H1 (cell line): Measurements from ENCODE around the gene ELMO1. TPM values are rescaled to one million over a fixed set of nuclear protein-coding genes. Genes with fewer than 3 reads are reported as not detected.

ENCODE experiments used
- CTCF ChIA-PET: fragments of 300-600 bp; sonication (Branson Sonifier 250); formaldehyde crosslinking; loops from one replicate; lab custom pipeline; 2021; ENCODE audit not compliant: partially characterized antibody; lab: Charles Lee
- POLR2A ChIA-PET: fragments of 300-600 bp; sonication (Branson Sonifier 250); formaldehyde crosslinking; loops from one replicate; lab custom pipeline; 2021; ENCODE audit warnings: inconsistent platforms; ENCODE audit not compliant: partially characterized antibody; lab: Charles Lee
- DNase-seq, 2 experiments: peaks; one replicate each; pipeline versions ENCODE4 v3.0.0 to v3.0.0-alpha.2; 2010 to 2022; ENCODE audit warnings: low spot score in 2 of 2, low read depth in 1 of 2, mixed read lengths in 1 of 2
- FAIRE-seq: peaks from 2 replicates; lab custom pipeline; 2011; peaks lifted over from hg19 to GRCh38; lab: Jason Lieb, UNC
- H2AFZ ChIP-seq: 2 replicates; pipeline ENCODE4 v1.8.1; 2012; ENCODE audit warnings: low read length, inconsistent platforms
- H2AK5ac ChIP-seq: 2 replicates; pipeline ENCODE4 v1.6.1; 2013; ENCODE audit warnings: low read depth, low read length
- H2BK120ac ChIP-seq: replicated peaks from 2 replicates; pipeline ENCODE3; 2013; ENCODE audit warnings: low read depth, low read length, inconsistent platforms
- H2BK12ac ChIP-seq: 2 replicates; pipeline ENCODE4 v1.6.1; 2013; ENCODE audit warnings: low read depth, low read length
- H2BK15ac ChIP-seq: 2 replicates; pipeline ENCODE4 v1.6.1; 2013; ENCODE audit warnings: low read length
- H2BK20ac ChIP-seq: 2 replicates; pipeline ENCODE4 v1.6.1; 2013; ENCODE audit warnings: low read length
- H2BK5ac ChIP-seq: 2 replicates; pipeline ENCODE4 v1.6.1; 2013; ENCODE audit warnings: low read depth, low read length
- H3K14ac ChIP-seq: 2 replicates; pipeline ENCODE4 v1.6.1; 2013; ENCODE audit warnings: inconsistent platforms; ENCODE audit not compliant: insufficient read length
- H3K18ac ChIP-seq: 2 replicates; pipeline ENCODE4 v1.6.1; 2013; ENCODE audit warnings: low read length; ENCODE audit errors: extremely low read depth
- H3K23ac ChIP-seq: 2 replicates; pipeline ENCODE4 v1.6.1; 2013; ENCODE audit warnings: inconsistent platforms; ENCODE audit not compliant: insufficient read length
- H3K23me2 ChIP-seq: 2 replicates; pipeline ENCODE4 v1.6.1; 2013; ENCODE audit warnings: low read depth, low read length
- H3K27ac ChIP-seq: 2 replicates; pipeline ENCODE4 v1.6.1; 2011; ENCODE audit warnings: low read depth, low read length, inconsistent platforms
- H3K27me3 ChIP-seq, 4 experiments: replicated peaks in 1 of 4; 1 replicate in 1 of 4; 2 replicates in 3 of 4; pipeline versions ENCODE4 v1.6.1 to v1.8.1; 2011 to 2013; ENCODE audit warnings: low read length in 3 of 4, mild to moderate bottlenecking in 3 of 4, inconsistent platforms in 2 of 4, mixed read lengths in 2 of 4, moderate library complexity in 1 of 4; ENCODE audit not compliant: control insufficient read depth in 3 of 4, insufficient read depth in 3 of 4; ENCODE audit errors: extremely low read depth in 1 of 4
- H3K36me3 ChIP-seq, 4 experiments: 2 replicates each; pipeline versions ENCODE4 v1.6.1 to v1.8.1; 2011 to 2013; ENCODE audit warnings: mild to moderate bottlenecking in 4 of 4, low read length in 3 of 4, moderate library complexity in 2 of 4, control low read depth in 1 of 4, inconsistent platforms in 1 of 4; ENCODE audit not compliant: insufficient read depth in 4 of 4, control insufficient read depth in 2 of 4
- H3K4ac ChIP-seq: replicated peaks from 2 replicates; pipeline ENCODE3; 2013; ENCODE audit warnings: low read length, low read depth, mixed read lengths, inconsistent platforms; ENCODE audit not compliant: insufficient read length
- H3K4me1 ChIP-seq, 4 experiments: replicated peaks in 1 of 4; 1 replicate in 1 of 4; 2 replicates in 3 of 4; pipeline versions ENCODE4 v1.6.1 to v1.8.1; 2011 to 2013; ENCODE audit warnings: low read length in 3 of 4, inconsistent platforms in 2 of 4, mixed read lengths in 1 of 4; ENCODE audit not compliant: insufficient read depth in 4 of 4, control insufficient read depth in 3 of 4
- H3K4me2 ChIP-seq, 2 experiments: 2 replicates each; pipeline versions ENCODE4 v1.6.1 to v1.8.1; 2011 to 2013; ENCODE audit warnings: low read depth in 2 of 2, low read length in 2 of 2, control low read depth in 1 of 2, inconsistent platforms in 1 of 2, mild to moderate bottlenecking in 1 of 2; ENCODE audit not compliant: insufficient read depth in 1 of 2
- H3K4me3 ChIP-seq, 4 experiments: fragments of 200-600, 300-600 bp in 1 of 4; sonication (generic), shearing (Covaris generic), sonication (Bioruptor Twin) in 1 of 4; 2 replicates each; pipeline versions ENCODE4 v1.5.1 to v1.8.1; 2011 to 2016; ENCODE audit warnings: low read length in 4 of 4, low read depth in 3 of 4, control low read depth in 2 of 4, inconsistent platforms in 2 of 4, mild to moderate bottlenecking in 2 of 4, mixed read lengths in 1 of 4, moderate library complexity in 1 of 4; ENCODE audit not compliant: insufficient read depth in 2 of 4; ENCODE audit errors: extremely low read depth in 1 of 4
- H3K56ac ChIP-seq: replicated peaks from 2 replicates; pipeline ENCODE3; 2013; ENCODE audit warnings: low read depth, mild to moderate bottlenecking, mixed read lengths, low read length, inconsistent platforms; ENCODE audit not compliant: insufficient read length
- H3K79me1 ChIP-seq: 2 replicates; pipeline ENCODE4 v1.6.1; 2013; ENCODE audit warnings: low read depth, low read length, control low read depth
- H3K79me2 ChIP-seq, 2 experiments: 2 replicates each; pipeline versions ENCODE4 v1.6.1 to v1.8.1; 2012 to 2013; ENCODE audit warnings: low read length in 2 of 2, mild to moderate bottlenecking in 2 of 2, inconsistent platforms in 1 of 2; ENCODE audit not compliant: insufficient read depth in 2 of 2, control insufficient read depth in 1 of 2
- H3K9ac ChIP-seq, 4 experiments: replicated peaks in 1 of 4; 1 replicate in 1 of 4; 2 replicates in 3 of 4; pipeline versions ENCODE4 v1.6.1 to v1.8.1; 2011 to 2013; ENCODE audit warnings: low read depth in 3 of 4, low read length in 3 of 4, control low read depth in 2 of 4, mild to moderate bottlenecking in 2 of 4, moderate library complexity in 2 of 4, inconsistent platforms in 1 of 4; ENCODE audit errors: extremely low read depth in 1 of 4
- H3K9me3 ChIP-seq, 2 experiments: 2 replicates each; pipeline versions ENCODE4 v1.6.1 to v1.8.1; 2012 to 2013; ENCODE audit warnings: mild to moderate bottlenecking in 2 of 2, moderate library complexity in 2 of 2, control low read depth in 1 of 2, inconsistent platforms in 1 of 2, low read depth in 1 of 2, low read length in 1 of 2, mixed read lengths in 1 of 2; ENCODE audit not compliant: insufficient read depth in 2 of 2
- H4K20me1 ChIP-seq, 2 experiments: replicated peaks in 1 of 2; 2 replicates each; pipeline versions ENCODE3 to v1.8.1; 2011 to 2013; ENCODE audit warnings: inconsistent platforms in 2 of 2, low read length in 2 of 2, mild to moderate bottlenecking in 1 of 2; ENCODE audit not compliant: insufficient read depth in 2 of 2, control insufficient read depth in 1 of 2
- H4K5ac ChIP-seq: 2 replicates; pipeline ENCODE4 v1.6.1; 2013; ENCODE audit warnings: low read length, low read depth, mixed read lengths, inconsistent platforms; ENCODE audit not compliant: insufficient read length
- H4K8ac ChIP-seq: 2 replicates; pipeline ENCODE4 v1.8.0; 2013; ENCODE audit warnings: mild to moderate bottlenecking, moderate library complexity, low read length, inconsistent platforms; ENCODE audit not compliant: insufficient read depth; ENCODE audit errors: extremely low read depth
- H4K91ac ChIP-seq: replicated peaks from 2 replicates; pipeline ENCODE3; 2013; ENCODE audit warnings: low read length, mixed read lengths, inconsistent platforms; ENCODE audit not compliant: insufficient read length
- ASH2L ChIP-seq: fragments of 200-600, 300-600 bp; sonication (generic); IDR thresholded peaks from one replicate; pipeline ENCODE4 v1.7.1; 2017; ENCODE audit warnings: low read length
- CBX8 ChIP-seq: fragments of 300-800, 300-1000 bp; sonication (generic); IDR thresholded peaks from 2 replicates; pipeline ENCODE4 v1.7.1; 2016; ENCODE audit warnings: low read depth, low read length, borderline replicate concordance
- CREB1 ChIP-seq: IDR thresholded peaks from 2 replicates; pipeline ENCODE4 v1.6.1; 2012; ENCODE audit warnings: inconsistent platforms
- EGR1 ChIP-seq: IDR thresholded peaks from 2 replicates; pipeline ENCODE4 v1.6.1; 2011; ENCODE audit warnings: low read depth, low read length, borderline replicate concordance
- HDAC6 ChIP-seq: IDR thresholded peaks from one replicate; pipeline ENCODE4 v1.7.1; 2012; ENCODE audit warnings: low read depth, mild to moderate bottlenecking, inconsistent platforms, low read length, moderate library complexity
- NANOG ChIP-seq: IDR thresholded peaks from 2 replicates; pipeline ENCODE4 v1.6.1; 2011; ENCODE audit warnings: low read length, low read depth, mild to moderate bottlenecking, inconsistent platforms; ENCODE audit not compliant: insufficient read depth, poor library complexity, severe bottlenecking
- NRF1 ChIP-seq: IDR thresholded peaks from 2 replicates; pipeline ENCODE4 v1.6.1; 2011; ENCODE audit warnings: mild to moderate bottlenecking, low read depth, low read length, improper control_type of control experiment
- POLR2AphosphoS5 ChIP-seq: IDR thresholded peaks from 2 replicates; pipeline ENCODE4 v1.6.1; 2011; ENCODE audit warnings: low read depth, low read length
- SP1 ChIP-seq: IDR thresholded peaks from 2 replicates; pipeline ENCODE4 v1.6.1; 2011; ENCODE audit warnings: low read depth, low read length
- SP4 ChIP-seq: IDR thresholded peaks from 2 replicates; pipeline ENCODE4 v1.6.1; 2012; ENCODE audit warnings: low read length, inconsistent platforms
- SRF ChIP-seq: IDR thresholded peaks from 2 replicates; pipeline ENCODE4 v1.6.1; 2011; ENCODE audit warnings: mild to moderate bottlenecking, low read depth, low read length, moderate library complexity
- TAF1 ChIP-seq: IDR thresholded peaks from 2 replicates; pipeline ENCODE4 v1.6.1; 2011; ENCODE audit warnings: mild to moderate bottlenecking, low read depth, low read length
- TBP ChIP-seq: IDR thresholded peaks from 2 replicates; pipeline ENCODE4 v1.6.1; 2011; ENCODE audit warnings: low read depth, low read length, improper control_type of control experiment
- YY1 ChIP-seq: IDR thresholded peaks from 2 replicates; pipeline ENCODE4 v1.6.1; 2011; ENCODE audit warnings: low read depth, mild to moderate bottlenecking, low read length
- WGBS, 2 experiments: shearing (Covaris generic) in 1 of 2; methylation state at CpG; one replicate each; pipeline versions ENCODE4 v1.1.6 to v1.1.7; 2013 to 2015; ENCODE audit warnings: low lambda C conversion rate in 2 of 2, mixed read lengths in 2 of 2, inconsistent platforms in 1 of 2, low coverage in 1 of 2, missing lambda C conversion rate in 1 of 2; ENCODE audit not compliant: insufficient replicate concordance in 2 of 2, insufficient coverage in 1 of 2, insufficient read length in 1 of 2; ENCODE audit errors: extremely low coverage in 1 of 2, missing lambda C conversion rate in 1 of 2; 5-methylcytosine and 5-hydroxymethylcytosine counted together
- polyA plus RNA-seq, 7 experiments: library from polyadenylated mRNA; depleted of rRNA in 3 of 7; stranded (reverse) in 5 of 7; unstranded in 2 of 7; fragments of >200 nt in 5 of 7; fragments of 200-250 nt in 2 of 7; gene quantifications; 1 replicate in 5 of 7; 2 replicates in 1 of 7; 4 replicates in 1 of 7; pipeline versions ENCODE4 v1.2.1 to v1.2.3, GENCODE V29; 2011 to 2013; ENCODE audit warnings: missing spikeins in 2 of 7, mixed read lengths in 2 of 7
- total RNA-seq: library from RNA; stranded (reverse); fragmentation: NEBNext Ultra II Directional; extraction: Animal tissue kit (Norgen Biotek cat#: 25700); gene quantifications from 2 replicates; pipeline ENCODE4 v1.2.1, GENCODE V29; 2021
- TF ChIP-seq, protein P1 (sequence below): IDR thresholded peaks from 2 replicates; pipeline ENCODE4 v1.6.1; 2012; ENCODE audit warnings: inconsistent platforms

The ELMO1 gene
- total and polyA plus RNA-seq, 2 of the 8 experiments (the other 6 are each of a cell fraction or from before 2014, with no cell fraction given): 18.4 to 21.0 TPM

GRCh38 chr7:37356911-37357636 lies 91.6 kb downstream of the ELMO1 start:
- no peaks in the 10 kb centered on the region for H3K23me2 ChIP-seq
- no peaks in the 10 kb centered on the region for H3K9me3 ChIP-seq
- H4K91ac ChIP-seq: no peak overlapping the region
- H3K4me2 ChIP-seq: no peak overlapping the region
- FAIRE-seq (no peak), DNase-seq (no peak)
- H2AFZ ChIP-seq: no peak overlapping the region
- no peak overlapping the region for H3K14ac ChIP-seq
- H3K4ac ChIP-seq: no peak overlapping the region
- no peaks in the 10 kb centered on the region for H4K20me1 ChIP-seq
- H3K79me1 ChIP-seq: no peaks in the 10 kb centered on the region; the same call in 1 of the 2 replicates
- no peak overlapping the region for H3K23ac ChIP-seq
- no peak overlapping the region for H2BK15ac ChIP-seq
- H3K4me3 ChIP-seq: no peak overlapping the region
- H2BK20ac ChIP-seq: no peak overlapping the region
- H3K9ac ChIP-seq: no peak overlapping the region
- POLR2A ChIA-PET: interaction anchor here (1.0 kb wide), 1 partner anchor 10 kb away, joined by 4 read pairs; no protein-coding TSS in a partner anchor
- H2BK120ac ChIP-seq: no peak overlapping the region
- no peak overlapping the region for H3K27ac ChIP-seq
- no peak overlapping the region for H3K18ac ChIP-seq
- peaks cover 0 to 3% of the 10 kb centered on the region in 2 experiments; a peak in 1 of 4 replicates for H3K79me2 ChIP-seq
- H3K36me3 ChIP-seq: no peaks in the 10 kb centered on the region
- no peak overlapping the region for H3K56ac ChIP-seq
- no peak overlapping the region for H2AK5ac ChIP-seq
- CTCF ChIA-PET: interaction anchor here (0.8 to 1.6 kb wide), 5 partner anchors 10 to 476 kb away, joined by 3 read pairs; no protein-coding TSS in a partner anchor
- no peak overlapping the region for H4K8ac ChIP-seq
- no peaks in the 10 kb centered on the region for H3K27me3 ChIP-seq
- peaks cover 2 to 11% (median 6%) of the 10 kb centered on the region in 4 experiments; a peak in 5 of 7 replicates for H3K4me1 ChIP-seq
- H2BK5ac ChIP-seq: no peak overlapping the region
- H2BK12ac ChIP-seq: no peak overlapping the region
- H4K5ac ChIP-seq: no peak overlapping the region
- WGBS, 2 experiments: 84% methylated on average over 3 of the region's 3 CpGs; no CpG with 5 or more reads in 1 of the 2 experiments
- TF ChIP-seq SP4 (no peak), SP1 (no peak), ASH2L (no peak), CBX8 (no peak), NANOG (no peak), POLR2AphosphoS5 (no peak), NRF1 (no peak), HDAC6 (no peak), YY1 (no peak), SRF (no peak), EGR1 (no peak), TAF1 (no peak), TBP (no peak), CREB1 (no peak)
- TF ChIP-seq, protein P1, sequence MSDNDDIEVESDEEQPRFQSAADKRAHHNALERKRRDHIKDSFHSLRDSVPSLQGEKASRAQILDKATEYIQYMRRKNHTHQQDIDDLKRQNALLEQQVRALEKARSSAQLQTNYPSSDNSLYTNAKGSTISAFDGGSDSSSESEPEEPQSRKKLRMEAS: no peak
